Measurements from ENCODE around the gene LRRC3. TPM values are rescaled to one million over a fixed set of nuclear protein-coding genes. Genes with fewer than 3 reads are reported as not detected.

The LRRC3 gene
- total and polyA plus RNA-seq, 4 donors = 3.0 to 14.2 (median 7.5) TPM

- TF ChIP-seq REST (IDR thresholded peaks at IDR 0.05) = no peak
- no peak for TF ChIP-seq FOXA1 (IDR thresholded peaks at IDR 0.05)
- no peak for TF ChIP-seq MAX (IDR thresholded peaks at IDR 0.05)
- no peak for TF ChIP-seq SP1 (IDR thresholded peaks at IDR 0.05)
- no peak for TF ChIP-seq EGR1 (IDR thresholded peaks at IDR 0.05; ENCODE audit: low read depth in 2 of 2)
- TF ChIP-seq HNF4G (IDR thresholded peaks at IDR 0.05) = no peak
Measured at GRCh38 chr21:44500111-44500510, 44.8 kb downstream of the LRRC3 start (continued).

GRCh38 chr21:44502171-44502958 lies 47.1 kb downstream of the LRRC3 start:
- WGBS = 90% methylated on average over 27 of the region's 27 CpGs
- H3K9ac ChIP-seq (ENCODE audit: low read depth in 1 of 2, low read length in 2 of 2) = no peak overlapping the region
- no peak overlapping the region for H3K27ac ChIP-seq (ENCODE audit: low read depth in 1 of 2, low read length in 2 of 2)
- no peaks in the 10 kb centered on the region for H3K27me3 ChIP-seq (ENCODE audit: control insufficient read depth in 4 of 4, insufficient read depth in 4 of 4, low read length in 3 of 4)
- TF ChIP-seq FOXA1 (IDR thresholded peaks at IDR 0.05) = no peak
- TF ChIP-seq NR2F2 (IDR thresholded peaks at IDR 0.05) = no peak
- TF ChIP-seq RXRA (IDR thresholded peaks at IDR 0.05) = no peak
- TF ChIP-seq HNF4G (IDR thresholded peaks at IDR 0.05) = no peak
- no peak for TF ChIP-seq RAD21 (IDR thresholded peaks at IDR 0.05)
- no peak for TF ChIP-seq MAX (IDR thresholded peaks at IDR 0.05)
- TF ChIP-seq ATF3 (IDR thresholded peaks at IDR 0.05) = no peak
- TF ChIP-seq ZBTB33 (IDR thresholded peaks at IDR 0.05) = no peak
- TF ChIP-seq REST (IDR thresholded peaks at IDR 0.05) = no peak
- TF ChIP-seq TAF1 (conservative IDR thresholded peaks at IDR 0.05) = no peak
- TF ChIP-seq EGR1 (IDR thresholded peaks at IDR 0.05; ENCODE audit: low read depth in 2 of 2) = no peak
- TF ChIP-seq HNF4A (conservative IDR thresholded peaks at IDR 0.05) = no peak
- TF ChIP-seq FOXA2 (IDR thresholded peaks at IDR 0.05) = no peak
- TF ChIP-seq JUND (IDR thresholded peaks at IDR 0.05) = no peak
- TF ChIP-seq YY1 (IDR thresholded peaks at IDR 0.05) = no peak
- TF ChIP-seq CTCF (IDR thresholded peaks at IDR 0.05; ENCODE audit: low read depth, low read length, missing input control) = no peak
- TF ChIP-seq GABPA (IDR thresholded peaks at IDR 0.05 in 1 of 2, conservative IDR thresholded peaks at IDR 0.05 in 1 of 2) = no peak
- TF ChIP-seq SP1 (IDR thresholded peaks at IDR 0.05) = no peak
- no peaks in the 10 kb centered on the region for H3K4me1 ChIP-seq (ENCODE audit: control insufficient read depth in 4 of 4, insufficient read depth in 4 of 4, low read length in 3 of 4)
- no peaks in the 10 kb centered on the region for H3K36me3 ChIP-seq (ENCODE audit: control insufficient read depth in 4 of 4, insufficient read depth in 3 of 4, low read depth in 1 of 4, low read length in 3 of 4)
- H3K9me3 ChIP-seq (ENCODE audit: control insufficient read depth in 4 of 4, low read length in 3 of 4) = no peaks in the 10 kb centered on the region
- H3K4me3 ChIP-seq (ENCODE audit: low read depth in 1 of 3, low read length in 3 of 3) = no peak overlapping the region
- no peak for DNase-seq (ENCODE audit: low spot score)
